Stimulated activated CD4-positive, alpha-beta T cell treated with anti-CD3 and anti-CD28 coated beads, Interleukin-4, amount 100 ng/mL, for 24 hours (primary cell): ENCODE measurements around the gene CA10.

Experiments
- DNase-seq: peaks from one replicate; pipeline ENCODE4 v3.0.0-alpha.2; 2020

CA10 gene

DNA sequence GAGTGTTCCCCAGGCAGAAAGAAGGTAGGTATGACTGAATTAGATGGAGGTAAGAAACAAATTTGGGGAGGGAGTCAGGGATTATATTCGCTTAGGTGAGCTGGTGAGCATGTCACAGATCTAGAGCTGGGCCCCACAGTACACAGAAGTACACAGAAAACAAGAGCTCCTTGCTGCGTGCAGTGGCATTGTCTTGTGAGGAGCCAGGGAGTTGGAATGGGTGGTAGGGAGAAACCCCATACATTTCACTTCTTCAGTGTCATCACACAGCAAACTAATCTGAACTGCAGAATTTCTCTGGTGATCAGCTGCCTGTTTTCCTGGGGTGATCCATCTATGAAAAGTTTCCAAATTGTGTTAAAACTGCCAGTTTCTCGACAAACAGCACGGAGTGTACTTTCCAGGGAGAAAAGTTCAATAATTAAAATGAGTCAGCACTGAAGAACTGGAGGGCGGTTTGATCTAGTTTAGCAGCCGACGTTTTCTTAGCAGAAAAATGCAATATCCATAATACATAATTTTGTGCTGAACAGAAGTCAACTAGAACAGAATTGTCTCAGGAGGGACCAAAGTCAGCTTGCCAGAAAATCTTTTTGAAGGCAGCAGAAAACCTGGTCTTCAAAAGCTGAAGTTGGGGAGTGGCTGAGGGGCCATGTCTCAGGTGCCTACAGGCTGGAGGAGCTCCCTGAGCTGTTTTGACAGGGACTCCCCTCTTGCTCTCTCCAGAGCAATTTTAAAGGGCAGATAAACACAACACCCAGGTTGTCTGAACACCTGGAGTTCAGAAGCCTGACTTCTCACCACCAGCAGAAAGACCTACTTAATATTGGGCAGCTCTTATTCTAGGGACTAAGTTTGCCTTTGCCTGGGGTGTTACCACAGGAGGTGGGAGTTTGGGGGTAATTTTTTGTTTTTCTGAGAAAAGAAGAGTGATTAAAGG is 448.6 kb downstream of the CA10 start:
- no peak for DNase-seq

DNA sequence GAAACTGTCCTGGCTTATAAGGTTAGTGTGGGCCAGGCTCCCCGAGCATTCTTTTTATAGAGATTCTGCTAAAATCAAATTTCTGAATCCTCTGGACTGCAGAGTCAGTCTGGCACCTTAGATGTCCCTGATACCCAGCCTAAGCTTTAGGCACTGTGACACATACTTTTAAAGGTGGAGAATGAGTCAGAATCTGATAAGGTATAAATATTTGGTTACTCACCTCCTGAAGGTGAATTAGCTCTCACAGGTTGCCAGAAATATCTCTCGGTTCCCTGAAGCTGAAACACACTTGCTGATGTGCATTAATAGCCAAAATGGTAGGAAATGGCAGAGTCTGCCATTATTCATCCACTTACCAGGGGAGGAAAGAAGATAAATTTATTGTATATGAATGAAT is 451.3 kb downstream of the CA10 start:
- no peak for DNase-seq

DNA sequence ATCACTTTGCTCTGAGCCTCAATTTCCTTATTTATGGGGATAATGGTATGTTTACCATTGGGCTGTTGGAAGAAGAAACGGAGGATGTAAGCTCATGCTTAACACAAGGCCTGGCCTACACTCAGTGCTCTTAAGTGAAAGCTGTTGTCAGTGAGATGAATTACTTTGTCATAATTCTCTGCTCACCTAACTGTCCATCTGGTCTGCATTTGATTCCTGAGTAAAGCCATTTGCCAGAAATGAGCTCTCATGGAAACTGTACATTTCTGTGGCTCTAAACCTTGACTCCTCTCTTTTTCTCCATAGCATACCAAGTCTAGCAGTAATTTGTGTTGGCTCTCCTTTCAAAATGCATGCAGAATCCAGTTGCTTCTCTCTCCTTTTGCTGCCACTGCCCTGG is 452.4 kb downstream of the CA10 start:
- no peak for DNase-seq

DNA sequence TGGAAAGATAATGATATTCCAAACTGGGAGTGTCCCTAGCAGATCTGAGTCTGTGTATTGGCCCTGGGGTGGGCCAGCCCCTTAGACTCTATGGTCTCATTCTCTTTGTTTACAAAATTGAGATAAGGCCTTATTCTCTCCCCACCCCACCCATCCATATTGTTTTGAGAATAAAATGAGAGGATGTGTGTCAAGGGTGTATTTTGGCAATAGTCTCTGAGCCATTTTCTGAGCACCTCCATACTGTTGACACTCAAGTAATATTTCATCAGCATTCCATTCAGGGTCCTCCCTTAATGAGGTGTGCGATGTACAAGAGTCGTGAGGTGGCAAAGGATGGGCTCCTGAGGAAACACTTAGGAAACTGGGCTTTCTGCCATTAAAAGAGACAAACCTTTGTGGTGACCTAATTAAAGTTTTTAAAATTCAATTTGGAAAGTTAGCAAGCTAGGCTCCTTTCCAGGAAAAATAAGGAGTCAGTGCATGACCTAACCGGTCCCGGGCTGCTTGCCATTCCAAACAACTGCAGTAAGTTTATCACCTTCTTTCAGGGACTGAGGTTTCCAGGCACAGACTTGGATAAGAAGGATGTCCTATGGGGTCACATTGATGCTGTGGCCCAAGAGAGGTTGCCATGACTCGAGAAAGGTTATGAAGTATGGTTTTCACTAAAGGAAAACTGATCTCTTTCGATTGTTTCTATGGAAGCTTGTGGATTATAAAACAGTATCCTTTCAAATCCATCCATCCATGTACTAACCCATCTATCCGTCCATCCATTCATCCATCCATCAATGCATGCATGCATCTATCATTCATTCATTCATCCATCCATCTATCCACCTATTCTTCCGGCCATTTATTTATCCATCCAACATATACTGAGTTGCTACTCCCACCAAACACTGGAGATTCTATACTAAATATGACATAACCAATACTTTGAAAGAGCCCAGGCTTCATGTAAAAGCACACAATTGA is 454.9 kb downstream of the CA10 start:
- DNase-seq: no peak

DNA sequence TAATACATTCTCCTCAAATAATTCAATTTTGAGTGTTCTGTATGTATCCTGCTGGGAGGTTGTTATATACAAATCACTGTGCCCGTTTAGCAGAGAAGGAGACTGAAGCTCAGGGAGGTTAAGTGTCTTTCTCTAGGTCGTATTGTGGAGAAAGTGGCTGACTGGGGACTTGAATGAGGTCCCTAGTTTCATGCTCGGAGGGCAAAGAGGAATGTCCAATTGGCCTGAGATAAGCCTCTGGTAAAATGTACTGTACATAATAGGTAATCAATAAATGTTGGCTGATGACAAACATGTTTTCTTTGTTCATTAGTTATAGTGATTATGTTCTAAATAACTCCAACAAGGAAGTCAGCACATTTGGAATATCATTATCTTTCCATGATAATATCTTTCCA is 455.6 kb downstream of the CA10 start:
- DNase-seq: no peak

DNA sequence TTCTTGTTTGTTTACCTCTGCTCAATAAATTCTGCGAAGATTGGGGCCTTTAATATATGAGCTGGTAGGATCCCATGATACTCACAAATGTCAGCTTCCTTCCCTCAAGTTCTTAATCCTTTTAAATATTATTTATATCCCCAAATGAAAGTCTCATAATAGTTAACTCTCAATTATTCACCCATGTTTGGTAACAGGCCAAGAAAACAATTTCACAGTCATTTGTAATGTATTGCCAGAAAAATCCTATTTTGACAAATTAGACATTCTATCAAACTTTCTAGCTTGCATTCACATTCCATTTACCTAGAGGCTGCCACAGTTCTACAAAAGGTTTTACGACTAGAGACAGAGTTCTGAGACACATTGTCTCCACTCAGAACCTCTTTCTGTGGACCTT is 457.0 kb downstream of the CA10 start:
- DNase-seq: no peak

DNA sequence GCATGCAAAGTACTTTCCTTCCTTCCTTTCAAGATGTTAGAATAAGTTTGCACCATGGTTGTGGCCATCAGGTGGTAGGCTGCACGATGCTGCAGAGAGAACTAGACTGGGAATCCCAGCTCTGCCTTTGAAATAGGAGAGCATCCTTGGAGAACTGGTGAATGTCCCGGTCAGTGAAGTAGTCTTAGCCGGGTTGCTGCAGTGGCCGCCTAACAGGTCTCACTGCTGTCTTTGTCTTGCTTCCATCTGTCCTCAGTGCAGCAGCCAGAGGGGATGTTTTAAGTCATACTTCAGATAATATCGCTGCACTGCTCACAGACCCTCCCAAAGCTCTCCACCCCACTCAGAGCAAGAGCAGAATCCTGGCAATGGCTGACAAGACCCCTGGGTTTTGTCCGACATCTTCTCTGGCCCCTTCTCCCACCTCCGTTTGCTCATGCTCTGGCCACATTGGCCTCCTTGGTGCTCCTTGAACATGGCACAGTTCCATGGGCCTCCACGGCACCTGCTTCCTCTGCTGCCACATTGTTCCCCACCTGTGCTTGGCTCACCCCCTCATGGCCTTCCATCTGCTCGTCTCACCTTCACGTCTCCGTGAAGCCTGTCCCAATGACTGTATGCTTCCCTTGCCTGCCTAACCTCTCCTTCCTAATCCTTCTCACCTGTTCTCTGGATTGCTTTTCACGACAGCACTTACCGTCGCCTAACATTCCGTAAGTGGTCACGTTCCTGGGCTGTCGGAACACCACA is 458.3 kb downstream of the CA10 start:
- DNase-seq: no peak

DNA sequence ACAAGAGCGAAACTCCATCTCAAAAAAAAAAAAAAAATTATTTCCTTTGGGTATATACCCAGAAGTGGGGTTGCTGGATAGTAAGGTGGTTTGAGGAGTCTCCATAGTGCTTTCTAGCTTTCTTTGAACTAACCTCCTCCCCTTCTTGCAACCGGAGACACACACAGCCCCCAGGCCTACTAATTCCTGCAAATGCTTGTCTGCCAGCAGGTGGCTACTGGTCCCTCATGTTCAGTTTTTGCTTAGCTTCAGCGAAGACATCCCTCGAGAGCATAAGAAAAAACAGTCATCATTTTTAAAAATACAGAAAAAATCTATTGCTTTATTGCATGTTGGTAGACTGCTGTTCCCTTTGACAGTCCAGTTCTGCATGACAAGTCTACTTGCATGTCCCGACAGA is 459.2 kb downstream of the CA10 start:
- no peak for DNase-seq

DNA sequence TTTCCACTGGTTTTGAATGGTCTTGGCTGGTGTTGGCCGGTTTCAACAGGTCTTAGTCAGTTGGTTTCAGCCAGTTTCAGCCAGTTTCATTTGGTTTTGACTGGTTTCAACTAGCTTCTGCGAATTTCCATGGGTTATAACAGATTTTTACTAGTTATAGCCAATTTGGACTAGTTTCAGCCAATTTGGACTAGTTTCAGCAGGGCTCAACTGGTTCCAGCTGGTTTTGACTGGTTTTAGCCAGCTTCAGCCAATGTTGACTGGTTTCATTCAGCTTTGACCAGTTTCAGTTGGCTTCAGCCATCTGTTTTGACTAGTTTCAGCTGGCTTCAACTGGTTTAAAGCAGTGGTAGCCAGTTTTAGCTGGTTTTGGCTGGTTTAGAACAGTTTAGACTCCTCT is 465.6 kb downstream of the CA10 start:
- DNase-seq: no peak

DNA sequence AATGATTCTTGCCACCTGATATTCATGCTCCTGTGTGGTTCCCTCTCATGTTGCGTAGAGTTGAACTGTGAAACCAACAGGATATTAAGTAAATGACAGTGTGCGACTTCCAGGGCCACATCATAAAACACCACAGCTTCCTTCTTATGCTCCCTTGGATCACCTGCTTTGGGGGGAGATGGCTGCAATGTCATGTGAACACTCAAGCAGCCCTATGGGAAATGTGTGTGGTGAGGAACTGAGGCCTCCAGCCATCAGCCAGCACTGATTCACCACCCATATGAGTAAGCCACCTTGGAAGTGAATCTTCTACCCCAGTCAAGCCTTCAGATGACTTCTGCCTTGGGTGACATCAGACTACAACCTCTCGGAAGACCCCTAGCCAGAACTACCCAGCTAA is 470.6 kb downstream of the CA10 start:
- no peak for DNase-seq

DNA sequence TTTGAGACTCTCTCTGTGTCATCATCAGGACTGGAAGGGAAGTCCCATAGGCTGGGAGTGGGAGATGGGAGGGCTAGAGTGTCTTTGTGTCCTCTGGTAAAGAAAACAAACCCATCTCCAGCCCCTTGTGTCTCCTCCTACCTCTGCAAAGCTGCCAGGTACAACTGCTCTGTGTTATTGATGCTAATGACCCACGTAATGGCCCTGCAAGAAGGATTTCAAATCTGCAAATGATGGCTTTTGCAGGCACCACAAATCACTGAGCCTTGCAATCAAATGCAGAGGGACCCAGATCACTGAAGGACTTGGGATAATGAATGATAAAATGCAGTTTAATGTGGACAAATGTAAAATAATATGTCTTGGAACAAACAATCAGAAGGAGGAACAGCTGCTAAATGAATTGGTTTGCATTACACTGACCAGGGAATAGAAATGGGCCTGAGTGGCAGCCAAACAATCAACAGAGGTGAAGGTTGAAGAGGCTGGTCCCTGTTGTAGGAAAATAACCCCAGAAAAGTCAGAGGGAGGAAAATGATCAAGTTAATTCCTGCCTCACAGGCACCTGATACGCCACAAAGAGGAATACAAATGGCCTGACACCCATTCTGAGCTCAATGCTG is 473.1 kb downstream of the CA10 start:
- no peak for DNase-seq

DNA sequence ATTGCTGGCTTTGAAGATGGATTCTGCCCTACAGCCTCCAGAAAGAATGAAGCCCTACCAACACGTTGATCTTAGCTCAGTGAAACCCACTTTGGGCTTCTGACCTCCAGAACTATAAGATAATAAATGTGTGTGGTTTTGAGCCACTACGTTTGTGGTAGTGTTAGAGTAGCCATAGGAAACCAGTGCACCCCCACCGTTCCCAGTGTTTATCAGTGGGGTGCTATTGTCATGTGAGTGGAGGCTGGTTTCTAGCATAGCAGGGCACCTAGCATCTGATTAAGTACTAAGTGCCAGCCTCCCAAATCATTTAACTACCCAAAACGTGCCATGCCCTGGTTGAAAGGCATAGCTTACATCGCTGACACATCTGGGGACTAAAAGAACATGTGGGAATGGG is 474.3 kb downstream of the CA10 start:
- DNase-seq: no peak

DNA sequence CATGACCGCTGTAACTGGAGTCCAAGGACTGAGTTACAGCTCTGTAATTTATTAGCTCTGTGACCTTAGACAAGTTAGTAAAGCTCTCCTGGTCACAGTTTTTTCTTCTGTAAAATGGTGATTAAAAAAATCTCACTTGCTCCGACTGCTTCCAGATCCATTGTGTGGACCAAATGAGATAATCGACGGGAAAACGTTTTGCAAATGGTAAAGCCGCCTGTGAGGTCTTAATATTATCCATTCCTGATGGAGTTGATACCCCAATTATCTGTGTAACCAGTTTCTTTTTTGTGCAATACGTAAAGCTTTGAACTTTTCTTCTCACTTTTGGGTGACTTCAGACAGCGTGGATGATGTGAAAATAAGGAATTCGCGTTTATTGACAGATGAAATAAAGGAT is 475.2 kb downstream of the CA10 start:
- no peak for DNase-seq

DNA sequence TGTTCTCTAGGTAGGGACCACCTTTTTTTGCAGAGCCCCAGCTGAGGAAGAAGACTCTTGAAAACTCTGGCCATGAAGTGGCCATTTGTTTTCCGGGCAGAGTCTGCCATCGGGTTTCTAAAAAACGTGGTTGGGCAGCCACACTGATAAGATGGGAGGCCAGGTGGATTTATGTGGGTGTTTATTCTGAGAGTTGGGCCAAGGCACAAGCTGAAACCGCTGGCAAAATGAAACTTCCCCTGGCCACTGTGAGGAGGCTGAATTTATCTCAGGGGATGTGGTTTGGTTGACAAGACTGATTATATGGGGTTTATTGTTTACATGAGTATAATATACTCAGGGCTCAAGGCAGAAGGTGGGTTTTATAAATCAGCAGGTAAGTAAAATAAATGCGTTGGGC is 476.4 kb downstream of the CA10 start:
- no peak for DNase-seq

DNA sequence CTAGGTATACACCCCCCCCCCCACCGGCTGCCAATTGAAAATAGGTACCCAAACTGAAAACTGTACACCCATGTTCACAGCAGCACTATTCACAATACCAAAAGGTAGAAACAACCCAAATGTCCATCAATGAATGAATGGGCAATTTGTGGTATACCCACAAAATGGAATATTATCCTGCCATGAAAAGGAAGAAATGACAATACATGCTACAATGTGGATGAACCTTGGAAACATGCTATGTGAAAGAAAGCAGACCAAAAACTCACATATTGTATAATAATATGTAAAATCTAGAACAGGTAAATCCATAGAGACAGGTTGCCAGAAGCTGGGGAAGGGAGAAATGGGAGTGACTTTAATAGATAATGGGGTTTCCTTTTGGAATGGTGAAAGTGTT is 480.6 kb downstream of the CA10 start:
- DNase-seq: no peak

DNA sequence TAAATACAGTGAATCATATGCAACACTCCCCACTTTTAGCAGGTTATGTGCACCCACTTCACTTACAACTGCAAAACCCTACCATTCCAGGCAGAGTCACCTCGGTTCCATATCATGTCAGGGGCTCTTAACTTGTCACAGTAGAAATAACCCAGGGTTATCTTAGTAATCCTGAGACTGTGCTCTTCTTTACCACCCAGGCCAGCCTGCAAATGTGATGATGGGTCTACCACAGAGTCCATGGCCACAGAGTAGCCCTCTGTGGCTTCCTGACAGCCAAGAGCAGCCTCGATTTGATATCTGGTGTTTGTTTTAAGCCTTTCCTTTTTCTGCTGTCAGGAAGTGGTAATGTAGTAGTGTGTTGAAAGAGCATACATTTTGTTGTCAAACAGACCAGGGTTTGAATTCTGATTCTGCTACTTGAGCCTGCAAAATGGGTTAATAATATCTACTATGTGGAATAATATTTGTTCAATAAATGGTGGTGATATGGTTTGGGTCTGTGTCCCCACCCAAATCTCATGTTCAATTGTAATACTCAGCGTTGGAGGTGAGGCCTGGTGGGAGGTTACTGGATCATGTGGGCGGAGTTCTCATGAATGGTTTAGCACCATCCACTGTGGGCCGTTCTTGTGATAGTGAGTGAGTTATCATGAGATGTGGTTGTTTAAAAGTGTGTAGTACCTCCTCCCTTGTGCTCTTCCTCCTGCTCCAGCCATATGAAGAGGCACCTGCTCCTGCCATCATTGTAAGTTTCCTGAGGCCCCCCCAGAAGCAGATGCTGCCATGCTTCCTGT is 481.6 kb downstream of the CA10 start:
- DNase-seq: no peak

DNA sequence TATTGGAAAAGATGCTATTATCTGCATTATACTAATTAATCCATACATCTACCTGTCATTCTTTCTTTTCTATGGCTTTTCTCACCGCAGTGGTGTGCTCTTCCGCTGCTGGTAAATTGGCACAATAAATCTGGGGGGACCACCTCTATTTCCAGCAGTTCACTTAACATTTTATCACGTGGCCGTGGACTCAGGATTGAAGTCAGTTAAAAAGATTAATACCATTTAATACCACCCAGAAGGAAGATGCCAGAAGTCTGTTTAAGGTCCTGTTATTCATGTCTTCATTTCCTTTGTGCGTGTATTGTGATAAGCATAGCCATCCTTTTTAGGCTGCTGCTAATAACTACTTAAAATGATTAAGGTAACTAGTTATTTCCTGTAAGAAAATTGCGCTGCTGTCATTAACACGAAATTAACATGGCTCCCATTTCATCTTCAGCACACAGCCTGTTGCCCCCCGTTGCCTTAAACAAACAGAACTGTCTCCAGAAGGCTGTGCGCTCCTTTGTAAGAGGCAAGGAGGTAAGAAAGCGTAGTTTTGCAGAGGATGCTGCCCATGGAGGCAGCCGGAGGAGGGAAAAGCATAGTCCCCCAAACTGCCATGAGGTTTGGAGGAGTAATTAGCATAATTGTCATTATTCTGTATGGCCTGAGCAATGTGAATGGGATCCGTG is 483.8 kb downstream of the CA10 start:
- DNase-seq: no peak

DNA sequence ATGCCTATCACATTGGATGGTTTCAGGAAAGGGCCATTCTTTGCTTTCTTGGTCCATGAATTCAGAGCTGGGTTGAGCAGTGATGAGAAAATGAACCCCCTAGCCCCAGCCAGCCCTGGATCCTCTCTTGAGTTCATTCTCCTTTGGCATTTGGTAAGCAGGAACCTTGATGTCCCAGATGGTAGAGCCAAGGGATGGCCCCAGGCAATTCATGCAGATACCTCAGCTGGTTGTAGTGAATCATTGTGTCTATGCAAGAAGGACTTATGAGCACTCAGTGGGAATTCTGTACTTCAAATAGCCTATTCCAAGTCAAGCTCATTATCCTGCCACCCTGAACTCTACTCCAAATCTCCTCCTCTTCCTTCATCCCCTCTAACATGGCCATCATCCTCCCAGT is 485.4 kb downstream of the CA10 start:
- DNase-seq: no peak

DNA sequence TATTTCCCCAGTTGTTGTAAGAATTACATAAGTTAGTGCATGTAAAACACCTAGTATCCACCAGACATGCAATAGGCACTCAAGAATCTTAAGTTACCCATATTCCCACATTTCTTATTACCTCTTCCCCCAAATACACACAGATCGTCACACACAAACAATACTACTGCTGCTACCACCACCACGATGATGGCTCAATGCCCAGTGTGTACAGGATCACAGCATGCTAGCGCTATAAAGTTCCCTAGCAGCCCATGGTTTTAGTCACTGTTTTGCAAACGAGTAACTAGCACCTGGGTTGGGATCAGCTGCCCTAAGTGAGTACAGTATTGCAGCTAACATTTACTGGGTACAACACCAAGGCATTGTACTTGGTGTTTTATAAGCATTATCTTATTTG is 486.4 kb downstream of the CA10 start:
- no peak for DNase-seq

DNA sequence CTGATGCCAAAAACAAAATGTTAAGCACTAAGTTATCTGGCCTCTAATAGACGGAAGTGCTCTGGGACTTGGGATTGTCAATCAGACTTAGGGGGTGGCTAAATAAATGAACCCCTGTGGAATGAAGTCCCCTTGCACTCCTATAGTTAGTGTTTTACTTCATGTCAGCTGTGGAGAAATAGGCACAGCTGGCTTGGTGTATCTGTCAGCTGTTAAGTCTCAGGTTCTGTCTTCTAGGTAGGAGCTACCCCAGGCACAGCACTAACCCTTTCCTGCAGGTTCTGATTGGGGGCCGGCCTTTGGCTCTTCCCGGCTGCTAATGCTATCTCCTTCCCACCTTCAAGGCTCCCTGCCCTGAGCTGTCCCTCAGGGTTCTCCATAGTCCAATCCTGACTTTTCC is 487.6 kb downstream of the CA10 start:
- no peak for DNase-seq

DNA sequence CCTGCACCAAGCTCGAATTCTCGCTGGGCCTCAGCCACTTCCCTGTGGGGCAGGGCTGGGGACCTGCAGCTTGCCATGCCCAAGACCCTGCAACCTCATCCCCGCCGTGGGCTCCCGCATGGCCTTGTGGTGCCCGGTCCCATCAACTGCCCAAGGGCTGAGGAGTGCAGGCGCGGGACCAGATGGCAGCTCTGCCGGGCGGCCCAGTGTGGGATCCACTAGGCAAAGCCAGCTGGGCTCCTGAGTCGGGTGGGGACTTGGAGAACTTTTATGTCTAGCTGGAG is 489.6 kb downstream of the CA10 start:
- DNase-seq: no peak
